Heart left ventricle (tissue), 16 donors: ENCODE measurements around the gene TXNL4A. TPM values are rescaled to one million over a fixed set of nuclear protein-coding genes. Genes with fewer than 3 reads are reported as not detected.

Experiments
- ATAC-seq, 4 donors: fragments of 200-7000 bp; cut with Tn5 transposase; one replicate each; pipeline ENCODE4 v1.9.1; 2020 to 2022; ENCODE audit warnings: moderate library complexity in 4 of 4, mild to moderate bottlenecking in 3 of 4, moderate number of reproducible peaks in 1 of 4
- DNase-seq, 5 donors: peaks; one replicate each; pipeline ENCODE4 v3.0.0-alpha.2; 2020
- H3K27ac ChIP-seq, 12 donors: fragments of 200-600 bp; sonication (generic) in 4 of 12; one replicate each; pipeline versions ENCODE4 v1.5.0 to v1.8.0; 2016 to 2022; ENCODE audit warnings: mild to moderate bottlenecking in 2 of 12
- H3K27me3 ChIP-seq, 9 donors: fragments of 200-600 bp; sonication (generic) in 2 of 9; one replicate each; pipeline versions ENCODE4 v1.5.1 to v1.8.0; 2016 to 2022; ENCODE audit warnings: mild to moderate bottlenecking in 3 of 9
- H3K36me3 ChIP-seq, 9 donors: fragments of 200-600 bp; sonication (generic) in 2 of 9; one replicate each; pipeline versions ENCODE4 v1.5.0 to v1.8.0; 2018 to 2022; ENCODE audit warnings: mild to moderate bottlenecking in 2 of 9
- H3K4me1 ChIP-seq, 12 donors: fragments of 200-600 bp; sonication (generic) in 4 of 12; one replicate each; pipeline versions ENCODE4 v1.5.0 to v1.8.0; 2016 to 2022; ENCODE audit warnings: mild to moderate bottlenecking in 3 of 12
- H3K4me3 ChIP-seq, 12 donors: fragments of 200-600 bp; sonication (generic) in 4 of 12; one replicate each; pipeline versions ENCODE4 v1.5.0 to v1.8.0; 2017 to 2022; ENCODE audit warnings: mild to moderate bottlenecking in 9 of 12, moderate library complexity in 4 of 12
- H3K9me3 ChIP-seq, 12 donors: fragments of 200-600 bp; sonication (generic) in 4 of 12; one replicate each; pipeline versions ENCODE4 v1.5.0 to v1.8.0; 2016 to 2022; ENCODE audit warnings: mild to moderate bottlenecking in 1 of 12
- CTCF ChIP-seq, 12 donors: fragments of 200-600 bp; sonication (generic) in 4 of 12; IDR thresholded peaks; one replicate each; pipeline versions ENCODE4 v1.5.0 to v1.8.0; 2018 to 2022; ENCODE audit warnings: antibody characterized with exemption in 12 of 12, mild to moderate bottlenecking in 5 of 12
- POLR2A ChIP-seq, 2 donors: fragments of 450-650 bp; IDR thresholded peaks; one replicate each; pipeline ENCODE4 v1.6.1; 2017; ENCODE audit warnings: antibody characterized with exemption in 2 of 2, mild to moderate bottlenecking in 2 of 2, moderate library complexity in 2 of 2
- WGBS, 4 donors: extraction: QIAGEN DNeasy Blood & Tissue Kit in 2 of 4; methylation state at CpG; one replicate each; pipeline versions ENCODE4 v1.1.5 to v1.1.7; 2013 to 2018; 5-methylcytosine and 5-hydroxymethylcytosine counted together
- intact Hi-C, 10 donors: fragments of 100-400 bp; cut with DNase I; formaldehyde crosslinking; loops; one replicate each; pipeline versions ENCODE4 v1.11.1 to v1.14.2; 2022
- polyA plus RNA-seq, 2 donors: library from polyadenylated mRNA; stranded (reverse); fragments of 200-250 nt; gene quantifications; one replicate each; pipeline ENCODE4 v1.2.3, GENCODE V29; 2013
- total RNA-seq, 9 donors: library from RNA; depleted of rRNA in 2 of 9; stranded (reverse); fragments of >200 nt in 2 of 9; fragmentation: NEBNext Ultra II Directional in 3 of 9; extraction: Animal tissue kit (Norgen Biotek cat#: 25700) in 3 of 9; gene quantifications; one replicate each; pipeline versions ENCODE4 v1.1.0 to v1.2.4, GENCODE V29; 2016 to 2023
- donor health status: ischemic (EF 13 %, LVEDD 7.1; RV severe dilation, severe dysfunction).
- donor health status: healthy with polysubstance abuse.
- donor health status: DM: no; HTN: yes; CAD: no.
- donor health status: DM: no; HTN: no; CAD: no.
- donor health status: ischemic (EF 25% LVEDD 6.9; RV normal size, moderate dysfunction).
- donor health status: ischemic (EF 25% LVEDD 5.7; RV mildly dilated, moderate dysfunction).
- donor health status: healthy.
- donor health status: DM: yes; HTN: yes; CAD: no.
- donor health status: ischemic (EF 35%, LVEDD 5.7; RV mildly dilated, moderate dysfunction).
- donor health status: nonischemic (EF 11% LVEDD 7.7; RV severe dilation, severe dysfunction).
- donor health status: DM: yes; HTN: yes; CAD: no.
- donor health status: PGD.
- donor health status: ischemic (EF 29% LVEDD 5.4; RV normal size, mild dysfunction).
- donor health status: nonischemic (EF 23%, LVEDD 6.1; RV moderate dilation, normal function).

Gene TXNL4A
- total and polyA plus RNA-seq, 11 donors = 35.2 to 139 (median 92.0) TPM

- DNase-seq = no peak
- H3K4me3 ChIP-seq = no peak overlapping the region
- peaks cover 0 to 79% (median 55%) of the 10 kb centered on the region in 12 donors for H3K4me1 ChIP-seq
- H3K27me3 ChIP-seq = no peaks in the 10 kb centered on the region
- H3K9me3 ChIP-seq = no peaks in the 10 kb centered on the region
- intact Hi-C loops = loop anchor here in 3 of 10 donors (2.0 to 10.0 kb wide), 3 partner anchors 41 to 553 kb away; partner anchors contain the start of genes NFATC1 (in 1 of the 3) and TXNL4A (in 1 of the 3)
- H3K36me3 ChIP-seq = peaks cover 0 to 22% (median 8%) of the 10 kb centered on the region in 9 donors
- TF ChIP-seq POLR2A (IDR thresholded peaks at IDR 0.05) = no peak
- TF ChIP-seq CTCF (IDR thresholded peaks at IDR 0.05) = no peak
- no peak overlapping the region for H3K27ac ChIP-seq
- no peak for ATAC-seq
- 87 to 99% (median 96%) methylated on average over 14 to 15 of the region's 15 CpGs for WGBS, 4 donors
Observed at GRCh38 chr18:79947881-79948610, 40.3 kb downstream of the TXNL4A start.

GRCh38 chr18:79947054-79947755 lies 41.2 kb downstream of the TXNL4A start:
- no peak for TF ChIP-seq POLR2A (IDR thresholded peaks at IDR 0.05)
- no peak for TF ChIP-seq CTCF (IDR thresholded peaks at IDR 0.05)
- 87 to 92% (median 90%) methylated on average over 13 to 14 of the region's 14 CpGs for WGBS, 4 donors
- DNase-seq = no peak
- Histone ChIP-seq H3K4me3 (no peak overlapping the region), H3K27ac (no peak overlapping the region), H3K27me3 (no peaks in the 10 kb centered on the region), H3K4me1 (peaks cover 0 to 85% (median 56%) of the 10 kb centered on the region in 12 donors), H3K36me3 (peaks cover 0 to 30% (median 16%) of the 10 kb centered on the region in 9 donors), H3K9me3 (no peaks in the 10 kb centered on the region)
- intact Hi-C loops = loop anchor here in 2 of 10 donors (10.0 kb wide), 2 partner anchors 62 to 552 kb away; partner anchors contain the start of gene NFATC1 (in 1 of the 2)
- ATAC-seq = no peak

- Histone ChIP-seq H3K27ac (no peak overlapping the region), H3K36me3 (peaks cover 0 to 48% (median 33%) of the 10 kb centered on the region in 9 donors)
- intact Hi-C loops = loop anchor here in 2 of 10 donors (10.0 kb wide), 2 partner anchors 61 to 551 kb away; partner anchors contain the start of gene NFATC1 (in 1 of the 2)
Observed at GRCh38 chr18:79945118-79946042, 43.0 kb downstream of the TXNL4A start.

More at GRCh38 chr18:79945118-79946042, 43.0 kb downstream of the TXNL4A start:
- Histone ChIP-seq H3K4me3 (no peak overlapping the region), H3K27me3 (no peaks in the 10 kb centered on the region), H3K9me3 (no peaks in the 10 kb centered on the region), H3K4me1 (peaks cover 0 to 90% (median 53%) of the 10 kb centered on the region in 12 donors)
- WGBS, 4 donors = 68 to 77% (median 71%) methylated on average over 11 to 17 of the region's 17 CpGs
- DNase-seq (peak in 1 of 5 donors; percentile 42), ATAC-seq (no peak)
- TF ChIP-seq CTCF (IDR thresholded peaks at IDR 0.05) = no peak
- TF ChIP-seq POLR2A (IDR thresholded peaks at IDR 0.05) = no peak
